DND-41 (cell line): ENCODE results near the gene LINGO1.

Experiments used
- CTCF ChIP-seq: IDR thresholded peaks from 2 replicates; pipeline ENCODE4 v1.5.1; 2012; ENCODE audit warnings: borderline replicate concordance, low read length, moderate library complexity, mild to moderate bottlenecking; ENCODE audit not compliant: poor library complexity, severe bottlenecking; ENCODE audit errors: extremely low read depth
- EZH2 ChIP-seq: IDR thresholded peaks from 3 replicates; pipeline ENCODE4 v1.6.1; 2012; ENCODE audit warnings: borderline replicate concordance, low read depth, mild to moderate bottlenecking, moderate library complexity, low read length, inconsistent platforms; ENCODE audit not compliant: severe bottlenecking

DNA sequence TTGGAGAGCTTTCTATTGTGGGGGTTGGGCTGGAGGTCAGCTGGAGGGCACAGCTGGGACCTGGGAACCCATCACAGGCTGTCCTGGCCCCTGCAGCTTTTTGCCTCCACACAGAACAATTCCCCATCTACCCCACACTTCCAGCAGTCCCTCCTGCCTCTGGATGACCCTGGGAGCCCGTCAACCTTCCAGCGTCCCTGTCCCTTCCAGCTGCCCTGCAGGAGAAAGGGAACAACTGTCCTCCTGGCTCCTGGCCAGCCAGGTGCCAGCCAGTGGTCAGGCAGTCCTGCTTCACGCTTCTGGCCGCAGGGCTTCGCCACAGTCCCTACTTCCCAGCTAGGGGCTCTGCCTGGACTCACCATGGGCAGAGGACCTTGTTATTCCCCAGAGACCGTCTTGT is 27.2 kb downstream of the LINGO1 start:
- TF ChIP-seq CTCF = no peak
- no peak for TF ChIP-seq EZH2
